Stimulated activated CD8-positive, alpha-beta memory T cell treated with anti-CD3 and anti-CD28 coated beads, Interleukin-12 subunit alpha, Interleukin-12 subunit beta, amount 100 ng/mL, for 24 hours (primary cell): ENCODE measurements around the gene RASA3.
"Not testable (repeated sequence)": the region's sequence is repeated elsewhere in the genome, so short reads cannot be mapped to it uniquely, and the experiment has no call there.

Source experiments
- DNase-seq: peaks from one replicate; pipeline ENCODE4 v3.0.0-alpha.2; 2020; ENCODE audit errors: extremely low read depth

RASA3 gene

GRCh38 chr13:114142137-114142550, 9.7 kb upstream of the RASA3 start:
- DNase-seq = no peak

- DNase-seq = no peak
These were observed 9.0 kb upstream of the RASA3 start for GRCh38 chr13:114141261-114141996.

DNA sequence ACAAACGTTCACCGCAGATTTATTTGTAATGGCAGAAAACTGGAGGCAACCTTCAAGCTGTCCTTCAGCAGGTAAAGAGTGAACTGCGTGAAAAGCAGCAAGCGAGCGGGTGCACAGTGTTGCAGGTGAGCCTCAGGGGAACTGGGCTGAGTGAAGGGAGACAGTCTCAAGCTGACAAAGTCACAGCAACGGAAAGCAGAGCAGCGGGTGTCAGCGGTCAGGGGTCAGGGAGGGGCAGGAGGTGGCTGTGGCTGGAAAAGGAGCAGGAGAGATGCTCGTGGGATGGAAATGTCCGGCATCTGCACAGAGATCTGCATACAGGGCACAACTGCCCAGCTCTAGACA, 8.5 kb upstream of the RASA3 start:
- DNase-seq = no peak

GRCh38 chr13:114140131-114140905, 7.9 kb upstream of the RASA3 start:
- DNase-seq = no peak

DNA sequence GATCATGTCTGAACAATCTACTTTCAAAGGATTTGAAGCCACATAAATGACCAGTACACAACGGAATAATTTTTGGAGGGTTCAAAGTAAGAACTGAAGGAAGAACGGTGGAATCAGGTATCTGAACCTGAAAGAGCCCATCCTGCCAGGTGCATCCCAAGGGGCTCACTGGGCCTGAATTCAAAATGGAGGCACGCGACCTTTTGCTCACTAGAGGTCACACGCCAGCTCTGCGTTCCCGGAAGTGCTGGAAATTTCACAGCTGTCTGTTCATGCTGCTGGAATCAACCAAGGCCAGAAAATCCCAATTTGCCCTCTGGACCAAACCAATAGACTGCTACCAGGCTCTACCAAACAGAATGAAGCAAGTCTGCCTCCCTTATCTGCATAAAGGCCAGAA, 4.2 kb upstream of the RASA3 start:
- DNase-seq = no peak

- DNase-seq = no peak
These were observed 3.3 kb upstream of the RASA3 start for GRCh38 chr13:114135731-114136171.

DNA sequence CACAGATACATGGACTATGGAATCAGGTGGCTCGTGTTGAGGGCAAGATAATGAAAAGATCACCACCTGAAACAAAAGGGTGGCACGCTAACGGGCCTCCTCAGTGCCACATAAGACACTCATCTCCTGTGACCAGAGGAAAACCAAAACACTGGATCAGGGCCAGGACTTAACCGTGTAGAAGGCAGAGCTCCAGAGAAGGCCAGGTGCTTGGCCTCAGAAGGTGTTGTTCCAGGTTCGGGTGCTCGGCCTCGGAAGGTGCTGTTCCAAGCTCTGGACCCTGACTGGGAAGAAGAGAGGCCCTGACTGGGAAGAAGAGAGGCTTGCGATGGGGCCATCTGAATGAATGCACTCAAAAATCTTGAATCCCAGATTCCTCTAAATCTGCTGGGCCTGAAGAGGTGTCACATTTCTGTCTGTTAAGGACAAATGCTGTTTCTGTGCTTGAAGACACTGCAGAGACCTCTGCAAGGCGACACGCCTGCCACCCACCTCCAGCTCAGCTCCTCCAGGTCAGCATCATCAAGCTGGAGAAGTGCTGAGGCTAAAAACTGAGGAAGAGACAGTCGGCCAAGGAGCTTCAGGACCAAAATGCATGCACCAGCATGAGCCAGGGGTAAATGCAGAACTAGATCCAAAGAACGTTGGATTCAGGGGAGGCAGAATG, 2.7 kb upstream of the RASA3 start:
- DNase-seq = no peak

- no peak for DNase-seq
These were observed 1.9 kb upstream of the RASA3 start for GRCh38 chr13:114134111-114134943.

DNA sequence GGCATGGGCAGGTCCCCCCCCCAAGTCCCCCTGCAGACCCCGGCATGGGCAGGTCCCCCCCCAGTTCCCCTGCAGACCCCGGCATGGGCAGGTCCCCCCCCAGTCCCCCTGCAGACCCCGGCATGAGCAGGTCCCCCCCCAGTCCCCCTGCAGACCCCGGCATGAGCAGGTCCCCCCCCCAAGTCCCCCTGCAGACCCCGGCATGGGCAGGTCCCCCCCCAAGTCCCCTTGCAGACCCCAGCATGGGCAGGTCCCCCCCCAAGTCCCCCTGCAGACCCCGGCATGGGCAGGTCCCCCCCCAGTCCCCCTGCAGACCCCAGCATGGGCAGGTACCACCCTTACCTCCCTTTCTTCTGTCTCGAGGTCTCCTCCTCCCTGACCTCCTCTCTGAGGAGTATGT, 1.1 kb upstream of the RASA3 start:
- DNase-seq = not testable (repeated sequence)

DNA sequence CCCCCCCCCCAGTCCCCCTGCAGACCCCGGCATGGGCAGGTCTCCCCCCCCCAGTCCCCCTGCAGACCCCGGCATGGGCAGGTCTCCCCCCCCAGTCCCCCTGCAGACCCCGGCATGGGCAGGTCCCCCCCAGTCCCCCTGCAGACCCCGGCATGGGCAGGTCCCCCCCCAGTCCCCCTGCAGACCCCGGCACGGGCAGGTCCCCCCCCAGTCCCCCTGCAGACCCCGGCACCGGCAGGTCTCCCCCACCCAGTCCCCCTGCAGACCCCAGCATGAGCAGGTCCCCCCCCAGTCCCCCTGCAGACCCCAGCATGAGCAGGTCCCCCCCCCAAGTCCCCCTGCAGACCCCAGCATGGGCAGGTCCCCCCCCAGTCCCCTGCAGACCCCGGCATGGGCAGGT, 703 bp upstream of the RASA3 start:
- DNase-seq = not testable (repeated sequence)

DNA sequence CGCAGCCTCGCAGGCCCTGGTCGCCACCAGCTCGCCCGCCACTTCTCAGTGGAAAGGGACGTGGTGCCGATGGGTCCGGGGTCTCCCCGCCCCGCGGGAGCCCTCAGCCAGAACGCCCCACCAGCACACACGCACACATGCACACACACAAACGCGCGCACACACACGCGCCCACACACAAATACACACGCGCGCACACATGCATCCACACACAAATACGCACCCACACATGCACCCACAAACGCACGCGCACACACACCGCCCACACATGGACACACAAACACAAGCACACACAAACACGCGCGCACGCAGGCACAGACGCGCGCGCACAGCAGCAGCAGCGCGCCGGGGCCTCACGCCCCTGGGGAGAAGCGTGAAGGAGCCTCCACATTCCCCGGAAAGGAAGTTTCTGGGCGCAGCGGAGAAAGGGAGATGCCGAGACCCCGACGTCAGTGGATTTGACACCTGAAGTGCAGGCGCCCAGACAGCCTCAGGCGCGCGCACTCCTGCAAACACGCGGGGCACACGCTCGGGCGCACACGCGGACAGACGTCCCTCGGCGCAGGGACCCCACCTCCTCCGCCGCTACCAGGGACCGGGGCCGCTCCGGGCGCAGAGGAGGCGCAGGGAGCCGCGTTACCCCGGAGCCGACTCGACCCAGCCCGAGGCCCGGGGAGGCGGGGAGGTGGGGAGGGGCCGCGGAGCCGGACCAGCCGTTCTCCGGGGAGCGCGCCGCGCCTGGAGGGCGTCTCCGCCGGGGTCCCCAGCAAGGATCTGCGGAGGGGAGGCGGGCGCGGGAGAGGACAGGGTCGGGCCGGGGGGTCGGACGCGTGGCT, 622 bp downstream of the RASA3 start:
- DNase-seq = no peak

DNA sequence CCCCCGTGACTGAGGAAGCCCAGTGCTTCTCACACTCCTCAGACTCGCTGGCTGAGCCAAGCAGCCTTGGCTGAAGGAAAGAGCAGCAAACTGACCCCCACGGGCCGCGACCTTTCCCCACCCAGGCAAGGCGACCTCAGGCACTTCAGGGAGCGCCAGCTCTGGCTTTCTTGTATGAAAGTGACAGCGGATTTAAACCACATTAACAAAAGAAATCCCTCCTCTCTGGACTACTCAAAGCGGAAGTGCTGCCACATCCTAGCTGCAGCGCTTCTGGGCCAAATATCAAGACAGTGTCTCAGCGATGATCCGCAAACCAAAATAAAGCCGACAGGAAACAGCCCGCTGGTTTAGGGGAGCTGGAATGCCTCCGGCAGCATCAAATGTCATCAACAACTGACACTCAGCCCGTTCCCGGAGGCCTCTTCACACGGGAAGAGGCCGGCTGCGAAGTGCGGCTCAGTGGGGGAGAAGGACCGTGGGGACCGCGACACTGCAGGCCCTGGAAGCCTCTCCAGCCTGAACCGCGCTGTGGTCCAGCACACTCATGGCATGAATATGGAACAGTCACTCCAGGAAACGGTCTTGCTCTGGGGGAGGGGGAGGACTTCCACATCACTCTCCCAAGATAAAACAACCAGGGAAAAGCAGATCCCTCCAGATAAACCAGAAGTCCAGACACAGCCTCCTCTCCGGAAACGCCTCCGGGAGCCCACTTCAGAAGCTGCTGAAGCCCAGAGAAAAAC, 1.4 kb downstream of the RASA3 start:
- no peak for DNase-seq

DNA sequence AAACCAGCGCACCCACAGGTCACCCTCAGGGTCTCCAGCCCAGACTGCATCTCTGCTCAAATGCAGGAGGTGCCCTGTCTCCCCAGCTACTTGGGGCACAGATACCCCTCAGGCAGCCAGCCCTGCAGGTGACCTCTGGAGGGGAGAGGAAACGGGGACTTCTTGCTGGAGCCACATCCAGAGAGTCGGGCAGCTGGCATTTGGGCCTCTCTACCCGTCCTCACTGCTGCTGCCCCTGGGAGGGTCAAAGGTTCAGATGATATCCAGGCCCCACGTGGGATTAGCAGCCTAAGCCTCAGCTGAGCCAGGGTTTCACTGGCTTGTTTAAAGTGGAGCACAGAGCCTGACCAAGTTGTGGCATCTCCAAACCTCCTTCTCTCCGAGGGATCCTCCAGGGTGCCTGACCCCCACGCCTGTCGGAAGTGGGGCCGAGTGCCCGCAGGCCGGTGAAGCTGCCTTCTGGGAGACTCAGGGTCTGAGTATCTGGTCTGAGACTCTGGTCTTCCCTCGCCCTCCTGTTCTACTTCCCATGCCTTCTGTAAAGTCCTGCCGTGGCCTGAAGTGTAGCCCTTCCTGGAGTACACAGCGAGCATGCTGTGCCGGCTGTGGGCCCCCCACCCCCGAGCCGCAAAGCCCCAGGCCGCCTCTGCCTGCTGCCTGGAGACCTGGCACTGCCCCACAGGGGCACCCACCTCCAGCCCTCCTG, 2.1 kb downstream of the RASA3 start:
- DNase-seq = no peak

DNA sequence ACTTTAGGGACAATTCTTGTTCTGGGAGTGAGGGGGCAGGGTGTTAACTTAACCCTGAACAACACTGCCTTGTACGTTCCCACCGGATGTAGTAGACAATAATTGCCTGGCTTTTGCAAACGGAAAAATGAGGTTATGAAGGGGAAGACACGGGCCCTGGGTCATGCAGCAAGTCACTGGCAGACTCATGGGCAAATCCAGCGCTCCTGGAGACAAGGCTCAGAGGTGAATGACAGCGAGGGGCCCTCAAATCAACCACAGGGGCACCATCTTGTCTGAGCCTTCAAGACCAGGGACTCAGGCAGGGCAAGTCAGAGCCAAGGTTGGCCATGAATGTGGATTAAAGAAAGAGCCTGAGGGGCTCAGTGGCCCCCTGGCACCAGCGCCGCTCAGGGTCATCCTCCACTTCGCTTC, 2.8 kb downstream of the RASA3 start:
- DNase-seq = no peak

- peak; percentile 80 for DNase-seq
These were observed 3.5 kb downstream of the RASA3 start for GRCh38 chr13:114128624-114129522.

- DNase-seq = no peak
These were observed 4.1 kb downstream of the RASA3 start for GRCh38 chr13:114128348-114128623.

DNA sequence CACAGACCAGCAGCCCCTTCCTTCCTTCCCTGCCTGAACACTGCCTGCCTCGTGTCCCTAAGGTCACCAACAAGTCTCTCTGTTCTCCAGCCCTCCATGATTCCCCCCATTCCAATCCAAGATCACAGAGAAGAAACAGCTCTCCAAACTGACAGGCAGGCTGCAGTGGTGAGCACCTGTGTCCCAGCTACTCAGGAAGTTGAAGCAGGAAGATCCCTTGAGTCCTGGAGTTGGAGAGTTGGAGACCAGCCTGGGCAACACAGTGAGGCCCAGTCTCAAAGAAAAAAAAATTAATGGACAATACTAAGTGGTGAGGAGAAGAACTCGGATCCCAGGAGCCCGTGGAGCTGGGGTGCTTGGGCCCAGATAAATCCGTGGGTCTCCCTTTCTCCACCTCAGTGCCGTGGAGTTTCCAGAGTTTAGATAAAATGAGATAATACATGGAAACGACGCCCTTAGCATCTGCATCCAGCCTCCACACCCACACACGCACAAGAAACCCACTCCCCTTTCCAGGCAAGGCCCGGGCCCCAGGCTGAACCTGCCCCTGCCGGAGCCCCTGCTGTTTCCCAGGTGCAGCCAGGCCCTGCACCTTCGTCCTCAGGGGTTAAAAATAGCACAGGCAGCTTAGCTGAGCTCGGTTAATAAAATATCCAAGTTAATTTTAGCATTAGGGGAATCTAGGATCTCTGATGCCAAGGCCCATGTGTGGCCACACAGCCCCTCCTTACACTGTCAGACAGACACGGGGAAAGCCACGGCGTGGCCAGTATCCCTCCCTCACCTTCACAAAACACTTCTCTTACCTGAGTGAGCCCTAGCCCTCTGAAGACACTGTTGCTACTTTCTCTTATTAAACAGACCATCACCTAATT, 4.7 kb downstream of the RASA3 start:
- DNase-seq = no peak
